HCT116 (cell line): ENCODE results near the gene LBR. TPM values are rescaled to one million over a fixed set of nuclear protein-coding genes. Genes with fewer than 3 reads are reported as not detected.

Source experiments
- ATAC-seq: fragments of 200-7000 bp; cut with Tn5 transposase; 2 replicates; pipeline ENCODE4 v1.9.1; 2020; ENCODE audit warnings: mild to moderate bottlenecking, moderate library complexity
- BruUV-seq: library from RNA; stranded (reverse); fragments of 400-500 nt; replicated peaks from 2 replicates; lab custom pipeline; 2021; lab: Mats Ljungman, UMichigan
- CTCF ChIA-PET: fragments of 300-600 bp; sonication (Branson Sonifier 250); formaldehyde crosslinking; loops from one replicate; lab custom pipeline; 2021; ENCODE audit warnings: antibody characterized with exemption; lab: Charles Lee
- POLR2A ChIA-PET: fragments of 300-600, 350-600 bp; sonication (Branson Sonifier 250); formaldehyde crosslinking; loops from one replicate; lab custom pipeline; 2021; ENCODE audit warnings: antibody characterized with exemption; lab: Charles Lee
- RAD21 ChIA-PET, 2 experiments: fragments of 300-600 bp; sonication (Branson Sonifier 250); formaldehyde crosslinking; loops; one replicate each; lab custom pipeline; 2023; ENCODE audit warnings: low total read pairs in 2 of 2; ENCODE audit not compliant: uncharacterized antibody in 2 of 2, unreplicated experiment in 2 of 2, low non-redundant PET in 1 of 2; lab: Charles Lee
- DNase-seq: peaks from one replicate; pipeline ENCODE4 v3.0.0-alpha.2; 2010; ENCODE audit warnings: low read depth, low spot score
- H2AFZ ChIP-seq: fragments of 200-600 bp; shearing (Covaris generic), sonication (generic); 2 replicates; pipeline ENCODE4 v1.6.1; 2017; ENCODE audit warnings: low read depth, mixed run types, mixed read lengths, antibody characterized with exemption, low read length; ENCODE audit not compliant: poor library complexity, severe bottlenecking
- H3K27ac ChIP-seq: 2 replicates; pipeline ENCODE4 v1.5.1; 2012; ENCODE audit warnings: low read depth, low read length
- H3K27me3 ChIP-seq: fragments of 200-600 bp; sonication (generic); 2 replicates; pipeline ENCODE4 v1.6.1; 2016; ENCODE audit warnings: mixed run types, low read length, mixed read lengths; ENCODE audit not compliant: insufficient read depth
- H3K36me3 ChIP-seq, 2 experiments: fragments of 200-500 bp in 1 of 2; fragments of 200-600 bp in 1 of 2; sonication (Bioruptor generic) in 1 of 2; sonication (generic) in 1 of 2; 2 replicates each; pipeline versions ENCODE4 v1.5.1 to v1.6.1; 2014 to 2016; ENCODE audit warnings: low read length in 2 of 2, inconsistent platforms in 1 of 2, mixed read lengths in 1 of 2, mixed run types in 1 of 2; ENCODE audit not compliant: insufficient read depth in 2 of 2, control insufficient read depth in 1 of 2
- H3K4me1 ChIP-seq, 2 experiments: fragments of 200-600 bp in 1 of 2; sonication (generic) in 1 of 2; 2 replicates each; pipeline versions ENCODE4 v1.5.1 to v1.6.1; 2012 to 2017; ENCODE audit warnings: low read length in 2 of 2, inconsistent platforms in 1 of 2, mild to moderate bottlenecking in 1 of 2, mixed read lengths in 1 of 2, mixed run types in 1 of 2, moderate library complexity in 1 of 2; ENCODE audit not compliant: insufficient read depth in 2 of 2, control insufficient read depth in 1 of 2
- H3K4me2 ChIP-seq: fragments of 200-600 bp; sonication (generic); 2 replicates; pipeline ENCODE4 v1.6.1; 2017; ENCODE audit warnings: mixed run types, low read length, mixed read lengths
- H3K4me3 ChIP-seq, 2 experiments: fragments of 200-600 bp in 1 of 2; sonication (generic) in 1 of 2; replicated peaks in 1 of 2; 2 replicates each; pipeline ENCODE4 v1.5.1; 2011 to 2016; ENCODE audit warnings: low read length in 2 of 2, control low read depth in 1 of 2, low read depth in 1 of 2, mild to moderate bottlenecking in 1 of 2, mixed read lengths in 1 of 2, mixed run types in 1 of 2
- H3K79me2 ChIP-seq: fragments of 200-600 bp; sonication (generic); 2 replicates; pipeline ENCODE4 v1.6.1; 2017; ENCODE audit warnings: mild to moderate bottlenecking, mixed run types, low read length, moderate library complexity, mixed read lengths; ENCODE audit not compliant: insufficient read depth
- H3K9ac ChIP-seq: fragments of 200-600 bp; sonication (generic); 2 replicates; pipeline ENCODE4 v1.6.1; 2016; ENCODE audit warnings: low read length, mixed read lengths
- H3K9me2 ChIP-seq: fragments of 200-600 bp; sonication (generic), shearing (Covaris generic); 2 replicates; pipeline ENCODE4 v1.6.1; 2017; ENCODE audit warnings: mixed run types, mild to moderate bottlenecking, moderate library complexity; ENCODE audit not compliant: insufficient read depth
- H3K9me3 ChIP-seq, 2 experiments: fragments of 200-500 bp in 1 of 2; fragments of 200-600 bp in 1 of 2; sonication (Bioruptor generic) in 1 of 2; sonication (generic) in 1 of 2; 2 replicates each; pipeline ENCODE4 v1.6.1; 2014 to 2017; ENCODE audit warnings: low read length in 2 of 2, mixed read lengths in 2 of 2, inconsistent platforms in 1 of 2, low read depth in 1 of 2, mild to moderate bottlenecking in 1 of 2, mixed run types in 1 of 2, moderate library complexity in 1 of 2; ENCODE audit not compliant: control insufficient read depth in 1 of 2, insufficient read depth in 1 of 2
- H4K20me1 ChIP-seq: fragments of 200-600 bp; sonication (generic), shearing (Covaris generic); 2 replicates; pipeline ENCODE4 v1.6.1; 2017; ENCODE audit warnings: mixed run types, mild to moderate bottlenecking, moderate library complexity; ENCODE audit not compliant: insufficient read depth
- CBX3 ChIP-seq: IDR thresholded peaks from 2 replicates; pipeline ENCODE4 v1.6.1; 2012; ENCODE audit warnings: low read depth
- CEBPB ChIP-seq: IDR thresholded peaks from 2 replicates; pipeline ENCODE4 v1.6.1; 2012; ENCODE audit warnings: low read depth
- ELF1 ChIP-seq: IDR thresholded peaks from 2 replicates; pipeline ENCODE4 v1.6.1; 2012; ENCODE audit warnings: low read depth, borderline replicate concordance
- EZH2 ChIP-seq: fragments of 200-600 bp; sonication (generic); IDR thresholded peaks from 2 replicates; pipeline ENCODE4 v1.6.1; 2017; ENCODE audit warnings: antibody characterized with exemption, mixed run types
- JUND ChIP-seq: IDR thresholded peaks from 2 replicates; pipeline ENCODE4 v1.6.1; 2012
- POLR2A ChIP-seq: IDR thresholded peaks from 2 replicates; pipeline ENCODE4 v1.7.0; 2011; ENCODE audit warnings: borderline replicate concordance; ENCODE audit not compliant: insufficient read depth, insufficient read length; ENCODE audit errors: extremely low read depth
- POLR2AphosphoS5 ChIP-seq: IDR thresholded peaks from 2 replicates; pipeline ENCODE4 v1.6.1; 2011; ENCODE audit warnings: mild to moderate bottlenecking, low read depth, low read length, moderate library complexity
- RAD21 ChIP-seq: IDR thresholded peaks from 2 replicates; pipeline ENCODE4 v1.6.1; 2012; ENCODE audit warnings: low read depth, mild to moderate bottlenecking
- SIN3A ChIP-seq: IDR thresholded peaks from 2 replicates; pipeline ENCODE4 v1.6.1; 2012; ENCODE audit warnings: low read depth
- SP1 ChIP-seq: IDR thresholded peaks from 2 replicates; pipeline ENCODE4 v1.6.1; 2012; ENCODE audit warnings: low read depth
- YY1 ChIP-seq: IDR thresholded peaks from 2 replicates; pipeline ENCODE4 v1.6.1; 2011; ENCODE audit warnings: low read length, low read depth, moderate library complexity, mild to moderate bottlenecking; ENCODE audit not compliant: insufficient replicate concordance; ENCODE audit errors: extremely low read depth
- ZFX ChIP-seq: fragments of 450-650 bp; IDR thresholded peaks from 2 replicates; pipeline ENCODE4 v1.6.1; 2017
- ZNF274 ChIP-seq: fragments of 200-500 bp; sonication (Bioruptor generic); IDR thresholded peaks from 2 replicates; pipeline ENCODE4 v1.6.1; 2014; ENCODE audit warnings: mild to moderate bottlenecking, low read depth, low read length, inconsistent platforms
- intact Hi-C: fragments of 100-400 bp; cut with micrococcal nuclease; formaldehyde crosslinking; loops from 2 replicates; pipeline ENCODE4 v1.10.0; 2022
- total RNA-seq: library from RNA; stranded (reverse); gene quantifications from one replicate; pipeline ENCODE4 v1.2.1, GENCODE V29; 2021; ENCODE audit not compliant: unreplicated experiment
- TF ChIP-seq, protein P1 (sequence below): IDR thresholded peaks from 2 replicates; pipeline ENCODE4 v1.6.1; 2011; ENCODE audit warnings: mild to moderate bottlenecking, low read length, moderate library complexity; ENCODE audit not compliant: insufficient replicate concordance; ENCODE audit errors: extremely low read depth

The LBR gene
- total RNA-seq, 1 experiment from 2014 or later = 97.4 TPM

DNA sequence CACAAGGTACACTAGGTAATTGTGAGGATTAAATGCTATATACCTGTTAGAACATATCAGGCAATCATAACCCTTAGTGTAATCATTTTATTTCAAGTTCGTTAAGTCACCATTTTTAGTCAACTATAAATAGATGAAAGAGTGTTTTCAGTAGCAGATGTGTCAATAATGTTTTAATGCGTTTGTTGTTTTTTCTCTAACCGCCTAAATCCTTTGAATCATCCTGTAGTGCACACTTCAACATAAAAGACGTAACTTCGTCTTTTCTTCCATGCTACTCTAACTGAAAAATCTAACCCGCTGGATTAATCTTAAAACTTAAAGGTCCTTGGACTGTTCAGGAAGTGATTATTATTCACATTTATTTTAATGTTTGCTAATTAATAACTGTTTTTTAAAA is 7.2 kb upstream of the LBR start:
- TF ChIP-seq CBX3 (no peak), ZFX (no peak), POLR2A (no peak), EZH2 (no peak), RAD21 (no peak), POLR2AphosphoS5 (no peak), YY1 (no peak)
- TF ChIP-seq, protein P1, sequence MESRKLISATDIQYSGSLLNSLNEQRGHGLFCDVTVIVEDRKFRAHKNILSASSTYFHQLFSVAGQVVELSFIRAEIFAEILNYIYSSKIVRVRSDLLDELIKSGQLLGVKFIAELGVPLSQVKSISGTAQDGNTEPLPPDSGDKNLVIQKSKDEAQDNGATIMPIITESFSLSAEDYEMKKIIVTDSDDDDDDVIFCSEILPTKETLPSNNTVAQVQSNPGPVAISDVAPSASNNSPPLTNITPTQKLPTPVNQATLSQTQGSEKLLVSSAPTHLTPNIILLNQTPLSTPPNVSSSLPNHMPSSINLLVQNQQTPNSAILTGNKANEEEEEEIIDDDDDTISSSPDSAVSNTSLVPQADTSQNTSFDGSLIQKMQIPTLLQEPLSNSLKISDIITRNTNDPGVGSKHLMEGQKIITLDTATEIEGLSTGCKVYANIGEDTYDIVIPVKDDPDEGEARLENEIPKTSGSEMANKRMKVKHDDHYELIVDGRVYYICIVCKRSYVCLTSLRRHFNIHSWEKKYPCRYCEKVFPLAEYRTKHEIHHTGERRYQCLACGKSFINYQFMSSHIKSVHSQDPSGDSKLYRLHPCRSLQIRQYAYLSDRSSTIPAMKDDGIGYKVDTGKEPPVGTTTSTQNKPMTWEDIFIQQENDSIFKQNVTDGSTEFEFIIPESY = no peak
- Histone ChIP-seq H3K79me2 (no peaks in the 10 kb centered on the region), H3K4me3 (no peak overlapping the region), H2AFZ (no peak overlapping the region), H3K9me3 (no peaks in the 10 kb centered on the region), H3K4me1 (peaks cover 4 to 12% of the 10 kb centered on the region in 2 experiments; a peak in 3 of 4 replicates), H3K9me2 (no peaks in the 10 kb centered on the region), H3K27ac (no peak overlapping the region), H3K27me3 (no peaks in the 10 kb centered on the region), H3K36me3 (no peaks in the 10 kb centered on the region), H3K4me2 (no peak overlapping the region), H4K20me1 (no peaks in the 10 kb centered on the region), H3K9ac (no peak overlapping the region)
- POLR2A ChIA-PET = no interaction called here
- RAD21 ChIA-PET = no interaction called here
- CTCF ChIA-PET = no interaction called here
- no peak for DNase-seq
- intact Hi-C loops = no loop called here
- BruUV-seq = no TSS peak
- no peak for ATAC-seq

DNA sequence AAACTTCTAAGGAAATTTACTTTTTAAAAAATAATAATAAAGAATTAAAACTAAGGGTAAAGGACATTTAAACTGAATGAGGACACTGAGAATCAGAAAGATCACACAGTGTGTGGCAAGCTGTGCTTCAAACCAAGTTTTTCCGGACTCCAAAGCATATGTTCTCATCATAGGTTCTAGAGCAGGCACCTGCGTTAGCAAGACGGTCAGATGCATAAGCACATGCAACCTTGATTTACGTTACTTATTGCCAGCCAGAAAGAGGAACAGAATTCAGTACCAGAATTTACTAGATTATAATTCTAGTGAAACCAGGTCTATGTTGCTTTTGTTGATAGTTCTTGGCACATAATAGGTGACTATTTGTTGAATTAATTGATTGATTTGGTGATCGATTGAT is 6.2 kb upstream of the LBR start:
- no peaks in the 10 kb centered on the region for H3K79me2 ChIP-seq
- no peak overlapping the region for H2AFZ ChIP-seq
- no peak overlapping the region for H3K9ac ChIP-seq
- ChIA-PET RAD21 (no interaction called here), CTCF (no interaction called here), POLR2A (no interaction called here)
- DNase-seq (no peak), ATAC-seq (no peak)
- intact Hi-C loops = no loop called here
- TF ChIP-seq YY1 (no peak), RAD21 (no peak), ZNF274 (no peak), JUND (no peak), ELF1 (no peak), SP1 (no peak), ZFX (no peak), EZH2 (no peak), CEBPB (no peak), POLR2AphosphoS5 (no peak), SIN3A (no peak), POLR2A (no peak)
- H3K4me1 ChIP-seq = peaks cover 6 to 15% of the 10 kb centered on the region in 2 experiments
- no TSS peak for BruUV-seq
- H3K4me2 ChIP-seq = no peak overlapping the region
- H3K4me3 ChIP-seq = no peak overlapping the region
- H3K9me2 ChIP-seq = no peaks in the 10 kb centered on the region
- no peaks in the 10 kb centered on the region for H3K27me3 ChIP-seq
- H3K27ac ChIP-seq = no peak overlapping the region
- no peaks in the 10 kb centered on the region for H3K9me3 ChIP-seq
- no peaks in the 10 kb centered on the region for H3K36me3 ChIP-seq
- H4K20me1 ChIP-seq = no peaks in the 10 kb centered on the region
